A549 (cell line): ENCODE measurements around the gene TBC1D1.

ENCODE experiments used
- CTCF ChIP-seq: fragments of >200 bp; sonication (Bioruptor Twin); formaldehyde crosslinking; IDR thresholded peaks from 3 replicates; pipeline ENCODE4 v1.5.1; 2016
- GATA3 ChIP-seq: IDR thresholded peaks from 2 replicates; pipeline ENCODE4 v1.6.1; 2012; ENCODE audit warnings: borderline replicate concordance
- PBX3 ChIP-seq: IDR thresholded peaks from 2 replicates; pipeline ENCODE4 v1.6.1; 2012
- POLR2A ChIP-seq: IDR thresholded peaks from 2 replicates; pipeline ENCODE4 v1.6.1; 2012; ENCODE audit warnings: mild to moderate bottlenecking, low read length

GRCh38 chr4:37966044-37966443, 75.2 kb downstream of the TBC1D1 start:
- TF ChIP-seq POLR2A = no peak
- TF ChIP-seq PBX3 = no peak
- TF ChIP-seq CTCF = no peak
- no peak for TF ChIP-seq GATA3
